ENCODE measurements around the gene HOXB8. TPM values are rescaled to one million over a fixed set of nuclear protein-coding genes. Genes with fewer than 3 reads are reported as not detected.

Gene HOXB8
- total RNA-seq, result not detected
- 10.3 TPM for polyA plus RNA-seq (2013, experiment 1 of 2)
- 7.2 TPM for polyA plus RNA-seq (2013, experiment 2 of 2)
- long read RNA-seq, experiment 1, result 0 reads
- long read RNA-seq, experiment 2, result 0 reads
- long read RNA-seq, experiment 3, result 0 reads
- long read RNA-seq, experiment 4, result 0 reads

DNA sequence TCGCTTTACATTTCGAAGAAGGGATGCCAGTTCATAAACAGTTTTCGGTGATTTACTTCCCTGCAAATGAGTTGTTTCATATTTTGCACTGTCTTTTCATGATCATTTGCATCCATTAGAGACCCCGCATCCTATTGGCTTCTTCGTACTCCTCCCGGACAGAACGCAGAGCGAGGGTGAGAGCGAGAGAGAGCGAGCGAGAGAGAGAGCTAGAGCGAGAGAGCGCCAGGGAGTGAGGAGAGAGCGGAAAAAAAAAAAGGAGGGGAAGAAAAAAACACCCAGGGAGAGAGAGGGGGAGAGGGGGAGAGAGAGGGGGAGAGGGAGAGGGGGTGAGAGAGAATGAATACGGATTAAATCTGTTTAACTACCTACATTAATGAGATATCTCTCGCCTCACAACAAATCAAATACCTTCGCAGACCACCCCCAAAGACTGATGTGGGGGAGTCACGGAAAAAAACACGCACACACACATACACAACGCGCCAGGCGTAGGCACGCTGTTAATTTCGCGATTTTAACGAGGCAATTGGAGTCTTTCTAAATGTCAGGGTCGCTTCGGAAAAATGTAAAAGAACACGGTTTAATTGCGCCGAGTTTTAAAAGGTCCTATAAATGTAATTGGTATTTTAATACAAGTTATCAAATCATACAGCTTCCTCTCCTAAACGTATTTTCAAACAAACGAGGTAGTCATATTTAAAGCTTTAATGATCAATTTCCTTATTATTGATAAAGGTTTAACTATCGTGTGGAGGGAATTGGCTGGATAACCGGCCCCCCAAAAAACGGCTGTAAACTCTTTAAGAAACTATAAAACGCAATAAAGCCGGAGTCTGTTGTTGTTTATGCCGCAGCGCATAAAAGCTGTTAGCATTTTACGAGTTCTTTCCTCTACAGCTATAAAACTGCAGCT is at the start of gene HOXB8:
Gene HOXB8, minus strand, starts transcription at position 246 of the 916 bp plus-strand sequence. CDS start 588 bp downstream, outside the sequence.
- 10 to 12% methylated on average over 11 to 37 of the region's 41 CpGs for WGBS, 2 experiments (ENCODE audit: insufficient coverage in 1 of 2, insufficient read length in 1 of 2)
- H3K4me1 ChIP-seq (ENCODE audit: control insufficient read depth, insufficient read depth, low read length), result peaks cover 2% of the 10 kb centered on the region
- no peaks in the 10 kb centered on the region for H3K36me3 Mint-ChIP-seq (ENCODE audit: low read depth)
- peaks cover 100% of the 10 kb centered on the region for H3K27me3 ChIP-seq (ENCODE audit: control insufficient read depth, insufficient read depth, low read length, poor library complexity, severe bottlenecking)
- no peak within 1 kb of the TSS for H3K27ac ChIP-seq (ENCODE audit: low read depth, low read length)
- H3K9me3 Mint-ChIP-seq, result peaks cover 2% of the 10 kb centered on the region
- no peak for DNase-seq
- no peaks in the 10 kb centered on the region for H3K36me3 ChIP-seq (ENCODE audit: control insufficient read depth, insufficient read depth, low read length)
- H3K4me1 Mint-ChIP-seq, result peaks cover 9% of the 10 kb centered on the region
- H3K4me3 Mint-ChIP-seq, result no peak within 1 kb of the TSS
- H3K9me3 ChIP-seq (ENCODE audit: control insufficient read depth, low read length), result no peaks in the 10 kb centered on the region
- TF ChIP-seq, protein P1, sequence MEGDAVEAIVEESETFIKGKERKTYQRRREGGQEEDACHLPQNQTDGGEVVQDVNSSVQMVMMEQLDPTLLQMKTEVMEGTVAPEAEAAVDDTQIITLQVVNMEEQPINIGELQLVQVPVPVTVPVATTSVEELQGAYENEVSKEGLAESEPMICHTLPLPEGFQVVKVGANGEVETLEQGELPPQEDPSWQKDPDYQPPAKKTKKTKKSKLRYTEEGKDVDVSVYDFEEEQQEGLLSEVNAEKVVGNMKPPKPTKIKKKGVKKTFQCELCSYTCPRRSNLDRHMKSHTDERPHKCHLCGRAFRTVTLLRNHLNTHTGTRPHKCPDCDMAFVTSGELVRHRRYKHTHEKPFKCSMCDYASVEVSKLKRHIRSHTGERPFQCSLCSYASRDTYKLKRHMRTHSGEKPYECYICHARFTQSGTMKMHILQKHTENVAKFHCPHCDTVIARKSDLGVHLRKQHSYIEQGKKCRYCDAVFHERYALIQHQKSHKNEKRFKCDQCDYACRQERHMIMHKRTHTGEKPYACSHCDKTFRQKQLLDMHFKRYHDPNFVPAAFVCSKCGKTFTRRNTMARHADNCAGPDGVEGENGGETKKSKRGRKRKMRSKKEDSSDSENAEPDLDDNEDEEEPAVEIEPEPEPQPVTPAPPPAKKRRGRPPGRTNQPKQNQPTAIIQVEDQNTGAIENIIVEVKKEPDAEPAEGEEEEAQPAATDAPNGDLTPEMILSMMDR (conservative IDR thresholded peaks at IDR 0.05), result no peak
- no peak within 1 kb of the TSS for H3K9ac ChIP-seq (ENCODE audit: extremely low read depth, low read length, poor library complexity, severe bottlenecking)
- peaks cover 99% of the 10 kb centered on the region for H3K27me3 Mint-ChIP-seq (ENCODE audit: insufficient read depth)
- no peak within 1 kb of the TSS for H3K4me3 ChIP-seq (ENCODE audit: low read length)
- H3K27ac Mint-ChIP-seq, result no peak within 1 kb of the TSS

DNA sequence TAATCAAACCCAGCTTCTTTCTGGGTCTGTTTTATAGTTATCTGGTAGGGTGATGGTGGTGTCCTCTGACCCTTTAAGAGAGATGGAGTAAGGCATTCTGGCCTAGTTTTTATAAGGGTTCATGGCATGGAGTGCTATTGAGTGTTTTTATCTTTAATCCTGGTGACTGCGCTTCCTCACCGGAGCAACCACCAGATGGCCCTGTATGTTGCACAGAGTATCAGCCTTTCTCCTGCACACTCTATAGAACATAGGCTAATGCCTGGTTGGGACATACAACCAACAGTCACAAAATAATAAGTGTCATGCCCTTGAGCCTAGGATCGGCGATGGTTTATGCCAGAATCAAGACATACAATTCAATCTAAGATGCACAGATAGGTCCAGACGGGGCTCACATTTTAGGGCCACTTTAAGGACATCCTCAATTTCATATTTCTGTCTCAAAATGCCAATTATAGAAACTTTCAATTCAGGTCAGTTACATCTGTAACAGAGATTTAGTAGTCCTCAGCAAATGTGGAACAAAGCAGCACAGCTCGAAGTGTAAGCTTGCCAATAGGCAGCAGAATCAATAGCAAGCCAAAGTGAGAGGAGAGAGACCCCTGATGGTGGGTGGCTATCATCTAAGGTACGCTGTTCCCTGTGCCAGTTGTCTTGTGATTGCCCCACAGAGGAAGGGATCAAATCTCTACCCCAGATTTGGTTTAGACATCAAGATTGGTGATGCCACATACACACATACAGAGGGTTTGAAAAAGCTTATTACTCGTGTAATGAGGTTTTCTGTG is 48.2 kb upstream of the HOXB8 start:
- TF ChIP-seq, protein P1 (conservative IDR thresholded peaks at IDR 0.05), result peak; percentile 52
- H3K9me3 Mint-ChIP-seq, result no peaks in the 10 kb centered on the region
- DNase-seq, result peak; percentile 59
- WGBS, 2 experiments (ENCODE audit: insufficient coverage in 1 of 2, insufficient read length in 1 of 2), result 80 to 86% methylated on average over 7 to 8 of the region's 8 CpGs
- Histone ChIP-seq H3K9me3 (ENCODE audit: control insufficient read depth, low read length) (no peaks in the 10 kb centered on the region), H3K4me1 (ENCODE audit: control insufficient read depth, insufficient read depth, low read length) (no peaks in the 10 kb centered on the region), H3K4me3 (ENCODE audit: low read length) (no peak overlapping the region), H3K9ac (ENCODE audit: extremely low read depth, low read length, poor library complexity, severe bottlenecking) (no peak overlapping the region), H3K27me3 (ENCODE audit: control insufficient read depth, insufficient read depth, low read length, poor library complexity, severe bottlenecking) (peaks cover 92% of the 10 kb centered on the region), H3K36me3 (ENCODE audit: control insufficient read depth, insufficient read depth, low read length) (no peaks in the 10 kb centered on the region), H3K27ac (ENCODE audit: low read depth, low read length) (no peak overlapping the region)
- peaks cover 93% of the 10 kb centered on the region for H3K27me3 Mint-ChIP-seq (ENCODE audit: insufficient read depth)
- no peaks in the 10 kb centered on the region for H3K36me3 Mint-ChIP-seq (ENCODE audit: low read depth)
- no peak overlapping the region for H3K27ac Mint-ChIP-seq
- no peak overlapping the region for H3K4me3 Mint-ChIP-seq
- H3K4me1 Mint-ChIP-seq, result no peaks in the 10 kb centered on the region

DNA sequence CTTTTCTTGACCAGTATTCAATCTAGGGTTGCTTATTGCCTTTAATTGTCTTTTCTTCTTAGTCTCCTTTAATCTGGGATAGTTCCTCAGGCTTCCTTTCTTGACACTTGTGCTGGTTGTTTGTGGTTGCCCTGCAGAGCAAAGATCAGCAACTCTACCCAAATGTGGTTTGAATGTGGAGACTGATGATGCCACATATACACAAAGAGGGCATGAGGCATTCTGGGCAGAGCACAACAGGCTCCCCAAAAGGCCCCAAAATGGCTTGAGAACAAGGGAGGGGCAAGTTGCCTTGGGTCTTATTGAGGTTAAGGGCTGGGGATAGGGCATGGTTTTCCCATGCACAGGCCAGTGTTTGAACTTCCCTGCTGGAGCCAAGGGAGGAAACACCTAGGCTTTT is 40.8 kb upstream of the HOXB8 start:
- no peak overlapping the region for H3K9ac ChIP-seq (ENCODE audit: extremely low read depth, low read length, poor library complexity, severe bottlenecking)
- peak; percentile 10 for DNase-seq
- H3K4me1 ChIP-seq (ENCODE audit: control insufficient read depth, insufficient read depth, low read length), result no peaks in the 10 kb centered on the region
- TF ChIP-seq, protein P1 (conservative IDR thresholded peaks at IDR 0.05), result no peak
- no peaks in the 10 kb centered on the region for H3K4me1 Mint-ChIP-seq
- H3K36me3 ChIP-seq (ENCODE audit: control insufficient read depth, insufficient read depth, low read length), result no peaks in the 10 kb centered on the region
- no peak overlapping the region for H3K27ac ChIP-seq (ENCODE audit: low read depth, low read length)
- peaks cover 80% of the 10 kb centered on the region for H3K27me3 ChIP-seq (ENCODE audit: control insufficient read depth, insufficient read depth, low read length, poor library complexity, severe bottlenecking)
- no peak overlapping the region for H3K4me3 Mint-ChIP-seq
- peaks cover 91% of the 10 kb centered on the region for H3K27me3 Mint-ChIP-seq (ENCODE audit: insufficient read depth)
- H3K27ac Mint-ChIP-seq, result no peak overlapping the region
- no peaks in the 10 kb centered on the region for H3K36me3 Mint-ChIP-seq (ENCODE audit: low read depth)
- H3K9me3 ChIP-seq (ENCODE audit: control insufficient read depth, low read length), result no peaks in the 10 kb centered on the region
- H3K4me3 ChIP-seq (ENCODE audit: low read length), result no peak overlapping the region
- no peaks in the 10 kb centered on the region for H3K9me3 Mint-ChIP-seq
